AG08396 (cell line): ENCODE data around the gene GTF2A1L.
"Not testable (repeated sequence)": the region's sequence is repeated elsewhere in the genome, so short reads cannot be mapped to it uniquely, and the experiment has no call there.

ENCODE experiments used
- DNase-seq: peaks from one replicate; pipeline ENCODE4 v3.0.0; 2012; ENCODE audit warnings: low spot score, mixed read lengths

The GTF2A1L gene

DNA sequence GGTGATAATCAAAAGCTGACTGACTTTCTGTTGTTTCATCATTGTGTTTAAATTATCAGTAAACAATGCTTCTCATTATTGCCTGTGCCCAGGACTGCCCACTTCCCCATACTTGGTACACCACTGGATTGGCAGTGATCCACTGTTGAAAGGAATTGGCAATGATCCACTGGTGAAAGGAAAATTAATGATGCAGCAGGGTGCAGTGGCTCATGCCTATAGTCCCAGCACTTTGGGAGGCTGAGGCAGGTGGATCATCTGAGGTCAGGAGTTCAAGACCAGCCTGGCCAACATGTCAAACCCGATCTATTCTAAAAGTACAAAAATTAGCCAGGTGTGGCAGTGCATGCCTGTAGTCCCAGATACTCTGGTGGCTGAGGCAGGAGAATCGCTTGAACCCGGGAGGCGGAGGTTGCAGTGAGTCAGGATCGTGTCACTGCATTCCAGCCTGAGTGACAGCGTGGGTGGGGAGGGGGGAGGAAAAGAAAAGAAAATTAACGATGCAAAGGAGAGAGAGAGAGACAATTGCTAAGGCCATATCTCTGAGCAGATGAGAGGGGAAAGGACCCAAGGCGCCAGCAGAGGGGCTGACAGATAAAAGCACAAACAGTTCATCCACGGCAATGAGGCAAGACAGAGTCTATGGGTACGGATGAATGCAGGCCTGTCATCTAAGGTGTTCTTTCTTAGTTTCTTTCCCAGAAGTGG lies 10.2 kb upstream of the GTF2A1L start:
- no peak for DNase-seq

DNA sequence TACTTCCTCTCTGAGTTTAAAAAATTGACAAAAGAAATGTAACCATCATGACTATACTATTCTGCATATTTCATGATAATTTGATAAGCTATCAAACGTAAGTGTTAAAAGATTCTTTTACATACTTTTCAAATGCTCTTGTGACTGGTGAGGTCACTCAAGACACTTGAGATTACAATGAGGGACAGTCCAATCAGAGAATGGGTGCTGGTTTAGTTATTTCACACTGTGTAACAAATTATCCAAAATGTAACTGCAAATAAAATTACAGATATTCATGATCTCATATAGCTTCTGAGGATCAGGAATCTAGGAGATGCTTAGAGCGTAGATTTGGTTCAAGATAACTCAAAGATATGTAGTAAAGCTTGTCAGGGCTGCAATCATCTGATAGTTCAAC lies 4.4 kb upstream of the GTF2A1L start:
- DNase-seq, result no peak

- DNase-seq, result not testable (repeated sequence)
These were observed 3.1 kb upstream of the GTF2A1L start for GRCh38 chr2:48614581-48614980.

DNA sequence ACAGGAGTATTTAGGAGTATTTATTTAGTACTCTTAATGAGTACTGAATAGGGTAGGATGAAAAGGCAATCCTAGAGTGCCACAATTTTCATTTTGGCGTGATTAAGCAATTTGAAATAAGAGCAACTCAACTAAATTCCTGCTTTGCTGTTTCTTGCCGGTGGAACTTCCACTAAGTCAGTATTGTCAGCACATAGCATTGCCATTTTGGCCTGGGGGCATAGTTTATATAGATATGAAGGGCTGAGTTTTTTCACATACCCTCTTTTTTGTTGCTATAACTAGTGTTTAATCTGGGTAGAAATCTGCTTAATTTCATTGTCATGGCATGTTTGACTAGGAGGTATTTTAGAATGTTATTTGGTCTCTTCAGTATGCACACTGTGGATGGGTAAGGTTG lies 1.9 kb downstream of the GTF2A1L start:
- DNase-seq, result no peak

DNA sequence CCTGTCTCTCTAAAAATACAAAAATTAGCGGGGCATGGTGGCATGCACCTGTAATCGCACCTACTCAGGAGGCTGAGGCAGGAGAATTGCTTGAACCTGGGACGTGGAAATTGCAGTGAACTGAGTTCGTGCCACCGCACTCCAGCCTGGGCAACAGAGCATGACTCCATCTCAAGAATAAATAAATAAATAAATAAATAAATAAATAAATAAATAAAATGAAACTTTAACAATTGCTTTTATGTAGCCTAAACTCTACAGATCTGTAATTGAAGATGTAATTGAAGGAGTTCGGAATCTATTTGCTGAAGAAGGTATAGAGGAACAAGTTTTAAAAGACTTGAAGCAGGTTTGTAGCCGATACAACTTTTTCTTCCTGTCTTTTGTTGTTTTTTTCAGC lies 2.9 kb downstream of the GTF2A1L start:
- no peak for DNase-seq

GRCh38 chr2:48622691-48623090 lies 5.0 kb downstream of the GTF2A1L start:
- DNase-seq, result not testable (repeated sequence)

- no peak for DNase-seq
These were observed 7.0 kb downstream of the GTF2A1L start for GRCh38 chr2:48624696-48625095.

DNA sequence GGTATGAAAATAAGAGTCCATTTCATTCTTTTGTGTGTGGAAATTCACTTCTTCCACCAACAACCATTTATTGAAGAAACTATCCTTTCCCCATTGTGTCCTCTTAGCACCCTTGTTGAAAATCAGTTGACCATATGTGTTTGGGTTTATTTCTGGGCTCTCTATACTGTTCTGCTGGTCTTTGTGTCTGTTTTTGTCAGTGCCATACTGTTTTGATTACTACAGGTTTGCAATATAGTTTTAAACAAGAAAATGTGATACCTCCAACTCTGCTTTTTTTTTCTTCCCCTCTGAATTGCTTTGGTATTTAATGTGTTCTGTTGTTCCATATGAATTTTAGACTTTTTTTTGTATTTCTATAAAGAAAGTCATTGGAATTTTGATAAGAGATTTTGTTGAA lies 8.4 kb downstream of the GTF2A1L start:
- DNase-seq, result no peak

DNA sequence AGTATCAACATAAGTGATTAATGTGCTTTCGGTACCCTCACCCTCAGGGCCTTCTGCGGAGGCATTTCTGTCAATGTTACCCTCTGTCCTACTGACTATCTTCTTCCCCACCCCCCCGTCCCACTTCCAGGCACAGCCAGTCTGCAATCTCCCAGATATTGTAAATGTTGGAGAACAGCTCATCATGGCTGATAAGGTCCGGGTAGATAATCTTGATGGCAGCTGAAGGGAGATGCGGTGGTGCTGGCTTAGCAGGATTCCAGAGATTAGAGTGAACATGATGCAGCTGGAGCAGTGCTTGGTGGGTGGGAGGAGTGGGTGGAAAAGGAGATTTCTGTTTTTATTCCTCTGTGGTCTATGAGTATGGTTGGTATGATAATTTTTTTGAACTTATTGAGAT lies 15.5 kb downstream of the GTF2A1L start:
- DNase-seq, result no peak

- DNase-seq, result no peak
These were observed 18.1 kb downstream of the GTF2A1L start for GRCh38 chr2:48635786-48636185.

DNA sequence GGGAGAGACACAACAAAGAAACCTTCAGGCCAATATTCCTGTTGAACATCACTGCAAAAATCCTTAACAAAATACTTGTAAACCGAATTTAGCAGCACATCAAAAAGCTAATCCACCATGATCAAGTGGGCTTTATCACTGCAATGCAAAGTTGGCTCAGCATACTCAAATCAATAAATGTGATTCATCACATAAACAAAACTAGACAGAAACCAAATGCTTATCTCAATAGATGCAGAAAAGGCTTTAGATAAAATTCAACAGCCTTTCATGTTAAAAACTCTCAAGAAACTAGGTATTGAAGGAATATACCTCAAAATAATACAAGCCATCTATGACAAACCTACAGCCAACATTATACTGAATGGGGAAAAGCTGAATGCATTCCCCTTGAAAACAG lies 20.6 kb downstream of the GTF2A1L start:
- DNase-seq, result no peak

- DNase-seq, result peak; percentile 33
These were observed 33.6 kb downstream of the GTF2A1L start for GRCh38 chr2:48651158-48651790.

DNA sequence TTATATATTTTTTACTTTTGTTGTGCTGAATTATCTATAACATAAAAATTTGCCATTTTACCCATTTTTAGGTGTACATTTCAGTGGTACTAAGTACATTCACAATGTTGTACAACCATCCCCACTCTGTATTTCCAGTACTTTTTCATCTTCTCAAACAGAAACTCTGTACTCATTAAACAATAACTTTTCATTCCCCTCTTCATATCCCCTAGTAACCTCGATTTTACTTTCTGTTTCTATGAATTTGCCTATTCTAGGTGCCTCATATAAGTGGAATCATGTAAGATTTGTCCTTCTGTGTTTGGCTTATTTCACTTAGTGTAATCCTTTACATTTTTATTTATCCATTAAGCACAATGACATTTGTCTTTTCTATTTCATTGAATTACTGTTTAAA lies 51.3 kb downstream of the GTF2A1L start:
- no peak for DNase-seq

DNA sequence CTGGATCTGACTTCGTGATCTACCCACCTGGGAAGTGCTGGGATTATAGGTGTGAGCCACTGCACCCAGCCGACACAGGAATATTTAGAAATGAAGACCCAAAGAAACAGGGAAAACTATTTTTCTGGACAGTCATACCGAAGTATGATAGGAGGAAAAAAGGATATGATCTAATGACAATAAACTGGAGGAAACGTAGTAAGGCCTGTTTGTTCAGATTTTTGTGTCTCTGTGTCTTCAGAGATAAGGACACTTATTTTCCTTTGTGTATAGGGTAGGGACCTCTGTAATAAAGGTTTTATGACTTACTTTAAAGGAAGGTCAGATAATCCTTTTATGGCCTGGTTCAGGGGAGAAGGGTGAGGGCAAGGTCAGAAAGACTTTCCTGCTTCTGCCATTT lies 55.9 kb downstream of the GTF2A1L start:
- no peak for DNase-seq

DNA sequence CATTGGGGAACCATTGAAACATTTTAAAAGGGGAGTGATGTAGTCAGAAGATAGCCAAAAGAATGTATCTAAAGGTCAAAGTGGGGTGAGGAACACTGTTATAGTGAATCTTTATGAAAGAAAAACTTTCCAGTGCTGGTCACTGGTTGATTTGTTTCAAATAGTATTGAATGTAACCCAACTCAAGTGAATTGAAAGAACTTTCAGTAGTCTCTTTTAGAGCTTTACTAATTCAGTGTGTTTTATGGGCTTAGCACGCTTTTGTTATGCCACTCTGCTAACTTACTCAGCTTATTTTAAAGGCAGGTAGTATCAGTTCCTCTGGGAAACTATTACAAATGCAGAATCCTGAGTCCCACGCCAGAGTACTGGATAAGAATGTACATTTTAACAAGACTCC lies 57.3 kb downstream of the GTF2A1L start:
- DNase-seq, result no peak

DNA sequence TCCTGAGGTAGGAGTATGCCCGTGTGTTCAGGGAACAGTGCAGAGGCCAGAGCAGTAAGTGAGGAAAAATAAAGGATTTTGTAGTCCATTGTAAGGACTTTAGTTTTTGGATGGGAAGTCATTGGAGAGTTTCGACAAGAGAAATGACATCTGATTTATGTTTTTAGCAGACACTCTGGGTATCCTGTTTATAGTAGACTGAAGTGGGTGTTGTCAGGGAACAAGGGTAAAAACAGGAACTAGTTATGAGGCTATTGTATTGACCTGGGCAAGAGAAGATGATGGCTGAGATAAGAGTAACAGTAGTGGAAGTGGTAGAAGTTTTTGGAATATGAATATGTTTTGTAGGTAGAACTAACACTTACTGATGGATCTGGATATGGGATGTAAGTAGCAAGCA lies 59.8 kb downstream of the GTF2A1L start:
- DNase-seq, result no peak

DNA sequence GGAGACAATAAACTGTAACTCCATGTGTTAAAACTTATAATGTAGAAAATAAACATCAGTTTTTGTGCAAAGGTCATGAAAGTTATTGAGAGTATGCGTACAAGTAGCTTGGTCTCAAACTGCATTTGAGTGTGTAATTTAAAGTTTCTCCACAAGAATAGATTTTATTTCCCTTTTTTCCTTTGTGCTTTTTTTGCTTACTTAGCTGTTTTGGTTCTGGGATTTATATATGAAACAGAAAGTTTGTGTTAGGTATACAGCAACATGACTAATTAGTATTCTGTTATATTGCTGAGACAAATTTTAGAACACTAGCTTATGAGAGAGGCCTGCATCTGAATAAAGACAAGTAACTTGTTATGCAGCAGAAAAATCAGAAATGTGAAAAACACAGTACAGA lies 67.5 kb downstream of the GTF2A1L start:
- DNase-seq, result no peak

DNA sequence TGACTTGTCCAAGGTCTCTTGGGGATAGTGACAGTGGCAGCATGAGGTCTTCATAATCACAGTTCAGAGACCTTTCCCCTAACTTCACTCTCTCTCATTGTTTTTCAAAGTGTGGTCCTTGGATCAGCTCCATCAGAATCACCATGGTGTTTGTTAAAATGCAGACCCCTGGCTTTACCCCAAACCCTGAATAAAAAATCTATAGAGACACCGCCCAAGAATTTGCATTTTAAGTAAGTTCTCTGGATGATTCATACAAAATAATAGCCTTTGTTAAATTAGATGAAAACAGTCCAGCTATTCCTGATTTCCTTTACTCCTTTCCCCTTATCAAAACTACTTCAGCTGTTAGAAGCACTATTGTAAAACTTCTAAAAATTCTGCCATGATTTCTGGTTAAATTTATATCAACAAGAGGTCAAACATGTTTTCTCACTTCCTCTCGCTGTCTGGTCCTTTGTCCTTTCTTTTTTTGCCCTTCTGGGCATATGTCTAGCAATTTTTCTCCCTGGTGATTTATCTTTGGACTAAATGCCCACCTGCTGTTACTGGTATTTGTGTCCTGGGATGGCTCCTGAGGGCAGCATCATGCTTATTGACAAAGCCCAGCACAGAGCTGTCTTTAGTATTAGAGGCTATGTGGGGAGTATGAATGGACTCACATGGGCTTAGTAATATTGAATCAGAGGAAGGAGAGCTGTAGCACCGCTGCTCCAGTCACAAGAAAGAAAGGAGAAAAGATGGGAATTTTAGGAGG lies 74.5 kb downstream of the GTF2A1L start:
- no peak for DNase-seq

DNA sequence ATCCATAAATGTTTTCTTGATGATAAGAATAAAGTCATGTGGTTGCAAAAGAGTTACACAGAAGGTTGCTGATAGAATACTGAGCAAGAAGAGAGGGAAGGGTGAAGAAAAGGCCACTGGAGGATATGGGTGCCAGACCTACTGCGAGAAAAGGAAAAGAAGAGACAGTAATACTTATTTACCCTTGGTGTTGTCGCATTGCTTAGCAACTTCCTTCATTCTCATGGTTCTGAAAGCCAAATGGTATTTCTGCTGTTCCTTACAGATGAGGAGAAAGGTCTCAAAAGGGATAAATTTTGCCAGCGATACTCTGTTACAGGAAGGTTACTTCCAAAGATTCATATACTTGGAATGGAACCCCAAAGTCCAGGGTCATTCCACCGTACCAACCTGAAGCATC lies 75.4 kb downstream of the GTF2A1L start:
- no peak for DNase-seq

DNA sequence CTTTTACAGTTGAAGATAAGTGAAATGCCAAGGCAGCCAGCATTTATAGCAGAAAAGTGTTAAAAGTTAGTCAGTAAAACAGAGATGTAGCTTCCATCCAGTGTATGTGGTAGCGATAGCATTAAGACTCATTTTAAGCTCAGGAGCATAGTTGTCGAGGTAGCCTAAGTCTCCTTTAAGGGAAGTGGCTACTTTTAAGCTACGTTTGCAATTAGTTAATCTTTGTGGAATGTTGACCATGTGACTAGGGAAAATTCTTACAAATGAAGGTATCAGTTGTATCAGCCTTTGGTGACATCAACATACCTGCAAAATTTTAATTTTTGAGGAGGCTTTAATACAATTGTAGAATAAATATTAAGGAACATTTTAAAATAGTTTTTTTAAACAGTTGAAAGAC lies 76.0 kb downstream of the GTF2A1L start:
- no peak for DNase-seq

- peak; percentile 8 for DNase-seq
These were observed 76.5 kb downstream of the GTF2A1L start for GRCh38 chr2:48694149-48694548.

- no peak for DNase-seq
These were observed 78.3 kb downstream of the GTF2A1L start for GRCh38 chr2:48695991-48696390.

DNA sequence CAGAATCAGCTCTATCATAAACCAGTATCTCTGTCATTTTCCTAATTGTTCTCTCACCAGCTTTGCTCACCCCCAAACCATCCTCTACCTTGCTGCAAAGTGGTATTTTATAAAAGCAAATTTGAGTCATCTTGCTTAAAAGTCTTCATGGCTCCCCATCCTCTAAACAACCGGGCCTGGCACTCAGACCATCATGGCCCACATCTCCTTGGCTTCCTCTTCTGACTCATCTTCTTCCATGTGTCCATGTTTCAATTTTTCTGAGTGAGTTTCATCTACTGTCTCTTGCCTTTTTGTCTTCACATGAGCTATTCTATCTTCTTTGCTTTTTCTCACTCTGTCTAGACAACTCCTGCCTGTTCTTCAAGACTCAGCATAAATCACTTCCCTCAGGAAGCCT lies 79.2 kb downstream of the GTF2A1L start:
- DNase-seq, result no peak
